ENCODE results near the gene B3GALT5. TPM values are rescaled to one million over a fixed set of nuclear protein-coding genes. Genes with fewer than 3 reads are reported as not detected.

B3GALT5 gene
- total and polyA plus RNA-seq, 4 experiments from 2014 or later, result not detected

GRCh38 chr21:39715804-39716397, 103.2 kb downstream of the B3GALT5 start:
- intact Hi-C loops (cut with micrococcal nuclease), result no loop called here
- H3K36me3 ChIP-seq (ENCODE audit: insufficient read depth, low read length), result no peaks in the 10 kb centered on the region
- no peak overlapping the region for H3K4me3 ChIP-seq (ENCODE audit: low read length in 2 of 2)
- Mint-ChIP-seq H3K4me1 (no peaks in the 10 kb centered on the region), H3K36me3 (no peaks in the 10 kb centered on the region), H3K27me3 (peaks cover 4% of the 10 kb centered on the region in 2 donors), H3K27ac (no peak overlapping the region), H3K4me3 (no peak overlapping the region), H3K9me3 (no peaks in the 10 kb centered on the region)
- no peak overlapping the region for H3K27ac ChIP-seq (ENCODE audit: low read depth, low read length)
- DNase-seq, result peak in 3 of 5 donors; percentile 2 to 33 (median 3)
- no peaks in the 10 kb centered on the region for H3K27me3 ChIP-seq (ENCODE audit: insufficient read depth, low read length)
- no peaks in the 10 kb centered on the region for H3K9me3 ChIP-seq (ENCODE audit: control insufficient read depth in 1 of 2, low read length in 2 of 2)
- H3K4me1 ChIP-seq (ENCODE audit: insufficient read depth, low read length), result no peaks in the 10 kb centered on the region
- POLR2A ChIA-PET (ENCODE audit: partially characterized antibody), result no interaction called here
- CTCF ChIA-PET (ENCODE audit: partially characterized antibody), result interaction anchor here (1.2 to 1.7 kb wide), 4 partner anchors 8 to 198 kb away, joined by 4 to 8 read pairs (median 5); no protein-coding TSS in a partner anchor

DNA sequence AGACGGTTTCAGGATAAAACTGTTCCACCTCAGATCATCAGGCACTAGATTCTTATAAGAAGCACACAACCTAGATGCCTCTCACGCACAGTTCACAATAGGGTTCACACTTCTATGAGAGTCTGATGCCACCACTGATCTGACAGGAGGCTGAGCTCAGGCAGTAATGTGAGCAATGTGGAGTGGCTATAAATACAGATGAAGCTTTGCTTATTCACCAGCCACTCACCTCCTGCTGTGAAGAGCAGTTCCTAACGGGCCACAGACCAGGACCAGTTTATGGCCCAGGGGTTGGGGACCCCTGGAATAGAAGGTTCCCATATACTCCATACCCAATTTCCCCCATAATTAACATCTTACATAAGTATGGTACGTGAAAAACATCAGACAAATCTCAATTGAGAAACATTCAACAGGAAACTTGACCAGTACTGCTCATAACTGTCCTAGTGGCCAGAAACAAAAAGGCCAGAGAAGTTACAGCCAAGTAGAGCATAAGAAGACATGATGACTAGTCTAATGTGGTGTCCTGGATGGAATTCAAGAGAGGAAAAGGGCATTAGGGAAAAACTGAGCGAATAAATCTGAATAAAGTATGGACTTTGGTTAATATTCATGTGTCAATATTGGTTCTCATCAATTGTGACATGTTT, 107.5 kb downstream of the B3GALT5 start:
- intact Hi-C loops (cut with micrococcal nuclease), result no loop called here
- Histone ChIP-seq H3K9me3 (ENCODE audit: control insufficient read depth in 1 of 2, low read length in 2 of 2) (no peaks in the 10 kb centered on the region), H3K27me3 (ENCODE audit: insufficient read depth, low read length) (no peaks in the 10 kb centered on the region), H3K4me3 (ENCODE audit: low read length in 2 of 2) (no peak overlapping the region), H3K4me1 (ENCODE audit: insufficient read depth, low read length) (no peaks in the 10 kb centered on the region), H3K36me3 (ENCODE audit: insufficient read depth, low read length) (no peaks in the 10 kb centered on the region), H3K27ac (ENCODE audit: low read depth, low read length) (no peak overlapping the region)
- peaks cover 0 to 6% (median 2%) of the 10 kb centered on the region in 8 donors for H3K9me3 Mint-ChIP-seq
- no peak for DNase-seq
- peaks cover 4% of the 10 kb centered on the region in 2 donors for H3K27me3 Mint-ChIP-seq
- no peak overlapping the region for H3K27ac Mint-ChIP-seq
- no peaks in the 10 kb centered on the region for H3K36me3 Mint-ChIP-seq
- POLR2A ChIA-PET (ENCODE audit: partially characterized antibody), result no interaction called here
- CTCF ChIA-PET (ENCODE audit: partially characterized antibody), result no interaction called here
- H3K4me1 Mint-ChIP-seq, result no peaks in the 10 kb centered on the region
- no peak overlapping the region for H3K4me3 Mint-ChIP-seq

- Mint-ChIP-seq H3K9me3 (peaks cover 0 to 6% (median 2%) of the 10 kb centered on the region in 8 donors), H3K27ac (no peak overlapping the region), H3K27me3 (peaks cover 4% of the 10 kb centered on the region in 2 donors), H3K4me3 (no peak overlapping the region), H3K36me3 (no peaks in the 10 kb centered on the region), H3K4me1 (no peaks in the 10 kb centered on the region)
- Histone ChIP-seq H3K4me3 (ENCODE audit: low read length in 2 of 2) (no peak overlapping the region), H3K9me3 (ENCODE audit: control insufficient read depth in 1 of 2, low read length in 2 of 2) (no peaks in the 10 kb centered on the region), H3K4me1 (ENCODE audit: insufficient read depth, low read length) (no peaks in the 10 kb centered on the region), H3K36me3 (ENCODE audit: insufficient read depth, low read length) (no peaks in the 10 kb centered on the region), H3K27me3 (ENCODE audit: insufficient read depth, low read length) (no peaks in the 10 kb centered on the region), H3K27ac (ENCODE audit: low read depth, low read length) (no peak overlapping the region)
- intact Hi-C loops (cut with micrococcal nuclease), result no loop called here
- CTCF ChIA-PET (ENCODE audit: partially characterized antibody), result no interaction called here
- POLR2A ChIA-PET (ENCODE audit: partially characterized antibody), result no interaction called here
- DNase-seq, result no peak
These were observed 109.1 kb downstream of the B3GALT5 start for GRCh38 chr21:39721885-39722284.

Other genes starting within 250 kb of the B3GALT5 start
- not detected for gene LCA5L, start 167.2 kb upstream of the B3GALT5 start, total RNA-seq
- not detected for gene LCA5L, start 167.2 kb upstream of the B3GALT5 start, polyA plus RNA-seq
- 1 to 10 TPM in 1 of 2 experiments, under 1 TPM in 1; 0.58 to 2.4 TPM for gene SH3BGR, start 161.0 kb upstream of the B3GALT5 start, total RNA-seq
- gene SH3BGR, start 161.0 kb upstream of the B3GALT5 start, polyA plus RNA-seq, result 1 to 10 TPM; 1.4 to 2.5 TPM
- gene IGSF5, start 132.2 kb downstream of the B3GALT5 start, total RNA-seq, result not detected
- not detected for gene IGSF5, start 132.2 kb downstream of the B3GALT5 start, polyA plus RNA-seq